Measurements from ENCODE around the gene CTU2.

The CTU2 gene

GRCh38 chr16:88737298-88738150 lies 31.2 kb downstream of the CTU2 start (continued):
- peak; percentile 31; the same call in 1 of the 2 replicates for TF ChIP-seq ZBTB17 (tag by site-specific recombination; IDR thresholded peaks at IDR 0.05)
- no peak for TF ChIP-seq ZNF366 (tag by site-specific recombination; conservative IDR thresholded peaks at IDR 0.05)
- TF ChIP-seq HOXD13 (CRISPR knock-in tag; IDR thresholded peaks at IDR 0.05; ENCODE audit: borderline replicate concordance), result no peak
- TF ChIP-seq IKZF3 (tag by site-specific recombination; IDR thresholded peaks at IDR 0.05), result no peak
- TF ChIP-seq BCL11B (tag by site-specific recombination; IDR thresholded peaks at IDR 0.05; ENCODE audit: low read depth), result peak; percentile 93; the same call in 1 of the 2 replicates
- TF ChIP-seq ZNF585B (tag by site-specific recombination; IDR thresholded peaks at IDR 0.05), result no peak
- no peak for TF ChIP-seq ZNF175 (tag by site-specific recombination; IDR thresholded peaks at IDR 0.05)
- TF ChIP-seq ZBTB6 (tag by site-specific recombination; IDR thresholded peaks at IDR 0.05), result no peak
- no peak for TF ChIP-seq OSR2 (tag by site-specific recombination; IDR thresholded peaks at IDR 0.05)
- peak; percentile 31; the same call in 1 of the 2 replicates for TF ChIP-seq ZNF792 (tag by site-specific recombination; IDR thresholded peaks at IDR 0.05)
- TF ChIP-seq ZNF626 (tag by site-specific recombination; IDR thresholded peaks at IDR 0.05), result no peak
- TF ChIP-seq KLF8 (tag by site-specific recombination; IDR thresholded peaks at IDR 0.05), result peak; percentile 75; the same call in 1 of the 2 replicates
- TF ChIP-seq ZNF132 (tag by site-specific recombination; IDR thresholded peaks at IDR 0.05; ENCODE audit: borderline replicate concordance), result no peak
- TF ChIP-seq ZNF174 (tag by site-specific recombination; IDR thresholded peaks at IDR 0.05), result no peak
- TF ChIP-seq HOXC10 (CRISPR knock-in tag; IDR thresholded peaks at IDR 0.05), result no peak
- TF ChIP-seq ZNF274 (IDR thresholded peaks at IDR 0.05; ENCODE audit: low read length), result no peak
- TF ChIP-seq ZNF274 (tag by site-specific recombination; IDR thresholded peaks at IDR 0.05; ENCODE audit: borderline replicate concordance), result no peak
- TF ChIP-seq PRDM10 (tag by site-specific recombination; IDR thresholded peaks at IDR 0.05), result no peak
- TF ChIP-seq ZNF416 (tag by site-specific recombination; IDR thresholded peaks at IDR 0.05), result no peak
- TF ChIP-seq ZNF121 (tag by site-specific recombination; IDR thresholded peaks at IDR 0.05), result 0 out of 2 replicates have a peak, but pooled peaks have one; percentile 34
- TF ChIP-seq ZNF670 (tag by site-specific recombination; IDR thresholded peaks at IDR 0.05; ENCODE audit: low read depth), result no peak
- TF ChIP-seq ZSCAN23 (tag by site-specific recombination; IDR thresholded peaks at IDR 0.05), result no peak
- TF ChIP-seq WT1 (tag by site-specific recombination; IDR thresholded peaks at IDR 0.05), result no peak
- no peak for TF ChIP-seq ZNF335 (tag by site-specific recombination; conservative IDR thresholded peaks at IDR 0.05)
- TF ChIP-seq ZNF513 (tag by site-specific recombination; IDR thresholded peaks at IDR 0.05), result no peak; the same call in 1 of the 2 replicates
- TF ChIP-seq ZXDB (tag by site-specific recombination; IDR thresholded peaks at IDR 0.05), result peak; percentile 41; the same call in 1 of the 2 replicates
- no peak for TF ChIP-seq TCF7L2 (IDR thresholded peaks at IDR 0.05; ENCODE audit: borderline replicate concordance, low read depth, low read length)
- no peak for TF ChIP-seq ZNF239 (tag by site-specific recombination; IDR thresholded peaks at IDR 0.05)
- TF ChIP-seq ZBTB10 (tag by site-specific recombination; IDR thresholded peaks at IDR 0.05), result peak; percentile 78

Measured in HEK293 (cell line).